Endothelial cell of umbilical vein (primary cell): ENCODE measurements around the gene AKAP13. TPM values are rescaled to one million over a fixed set of nuclear protein-coding genes. Genes with fewer than 3 reads are reported as not detected.

Experiments
- BruUV-seq: library from RNA; stranded (reverse); fragments of 400-500 nt; replicated peaks from 2 replicates; lab custom pipeline; 2021; lab: Mats Ljungman, UMichigan
- CTCF ChIA-PET: fragments of 300-600, 350-600 bp; sonication (Branson Sonifier 250); formaldehyde crosslinking; loops from one replicate; lab custom pipeline; 2021; ENCODE audit warnings: antibody characterized with exemption, inconsistent platforms; lab: Charles Lee
- POLR2A ChIA-PET: fragments of 300-600, 350-600 bp; sonication (Branson Sonifier 250); formaldehyde crosslinking; loops from one replicate; lab custom pipeline; 2021; ENCODE audit warnings: antibody characterized with exemption, inconsistent platforms; lab: Charles Lee
- DNase-seq: peaks from one replicate; pipeline ENCODE4 v3.0.0-alpha.2; 2011; ENCODE audit warnings: low read depth, low spot score
- FAIRE-seq: peaks from 2 replicates; lab custom pipeline; 2011; peaks lifted over from hg19 to GRCh38; lab: Jason Lieb, UNC
- H2AFZ ChIP-seq: 2 replicates; pipeline ENCODE4 v1.6.0; 2012; ENCODE audit warnings: low read depth, low read length, control low read depth, inconsistent platforms
- H3K27ac ChIP-seq: 2 replicates; pipeline ENCODE4 v1.5.1; 2011; ENCODE audit warnings: low read depth, mild to moderate bottlenecking, control low read depth, low read length, moderate library complexity; ENCODE audit not compliant: insufficient read depth
- H3K27me3 ChIP-seq, 2 experiments: 2 replicates each; pipeline versions ENCODE4 v1.6.0 to v1.6.1; 2011; ENCODE audit warnings: low read length in 2 of 2, mixed read lengths in 1 of 2; ENCODE audit not compliant: control insufficient read depth in 2 of 2, insufficient read depth in 2 of 2
- H3K36me3 ChIP-seq, 2 experiments: 2 replicates in 1 of 2; 3 replicates in 1 of 2; pipeline ENCODE4 v1.5.1; 2011; ENCODE audit warnings: low read length in 2 of 2, mild to moderate bottlenecking in 1 of 2, moderate library complexity in 1 of 2; ENCODE audit not compliant: control insufficient read depth in 2 of 2, insufficient read depth in 2 of 2; ENCODE audit errors: extremely low read depth in 1 of 2
- H3K4me1 ChIP-seq: 3 replicates; pipeline ENCODE4 v1.5.1; 2011; ENCODE audit warnings: mild to moderate bottlenecking, low read length; ENCODE audit not compliant: control insufficient read depth, insufficient read depth; ENCODE audit errors: extremely low read depth
- H3K4me2 ChIP-seq: 2 replicates; pipeline ENCODE4 v1.6.1; 2011; ENCODE audit warnings: low read length, control low read depth, mixed read lengths; ENCODE audit not compliant: insufficient read depth
- H3K4me3 ChIP-seq, 3 experiments: fragments of 200-600 bp in 1 of 3; sonication (generic), shearing (Covaris generic) in 1 of 3; replicated peaks in 1 of 3; 2 replicates each; pipeline ENCODE4 v1.5.1; 2011 to 2016; ENCODE audit warnings: control low read depth in 3 of 3, low read length in 3 of 3, mild to moderate bottlenecking in 2 of 3, inconsistent platforms in 1 of 3, low read depth in 1 of 3, moderate library complexity in 1 of 3; ENCODE audit not compliant: insufficient read depth in 1 of 3
- H3K79me2 ChIP-seq: 2 replicates; pipeline ENCODE4 v1.6.0; 2012; ENCODE audit warnings: low read length, inconsistent platforms; ENCODE audit not compliant: control insufficient read depth, insufficient read depth
- H3K9ac ChIP-seq: replicated peaks from 2 replicates; pipeline ENCODE3; 2011; ENCODE audit warnings: low read length, control low read depth; ENCODE audit not compliant: insufficient read depth; ENCODE audit errors: extremely low read depth
- H3K9me1 ChIP-seq: replicated peaks from 3 replicates; pipeline ENCODE4 v1.6.0; 2011; ENCODE audit warnings: mild to moderate bottlenecking, low read length; ENCODE audit not compliant: control insufficient read depth, insufficient read depth; ENCODE audit errors: extremely low read depth
- H3K9me3 ChIP-seq: replicated peaks from 2 replicates; pipeline ENCODE4 v1.5.1; 2012; ENCODE audit warnings: low read length, inconsistent platforms; ENCODE audit not compliant: control insufficient read depth, insufficient read depth
- H4K20me1 ChIP-seq: replicated peaks from 2 replicates; pipeline ENCODE3; 2011; ENCODE audit warnings: mild to moderate bottlenecking, low read length; ENCODE audit not compliant: control insufficient read depth, insufficient read depth; ENCODE audit errors: extremely low read depth
- CTCF ChIP-seq, 2 donors: IDR thresholded peaks; 1 replicate in 1 of 2; 2 replicates in 1 of 2; pipeline ENCODE4 v1.5.1; 2011; ENCODE audit warnings: low read length in 2 of 2, mild to moderate bottlenecking in 2 of 2, moderate library complexity in 2 of 2, control low read depth in 1 of 2, inconsistent platforms in 1 of 2, low read depth in 1 of 2; ENCODE audit not compliant: insufficient read depth in 1 of 2; ENCODE audit errors: extremely low read depth in 1 of 2
- EZH2 ChIP-seq: IDR thresholded peaks from 2 replicates; pipeline ENCODE4 v1.6.1; 2012; ENCODE audit warnings: borderline replicate concordance, low read depth, mild to moderate bottlenecking, moderate library complexity, low read length, inconsistent platforms; ENCODE audit not compliant: severe bottlenecking
- FOS ChIP-seq: IDR thresholded peaks from 2 replicates; pipeline ENCODE4 v1.6.1; 2011; ENCODE audit warnings: mild to moderate bottlenecking, low read length, moderate library complexity, borderline replicate concordance; ENCODE audit not compliant: insufficient read depth
- MAX ChIP-seq: IDR thresholded peaks from 2 replicates; pipeline ENCODE4 v1.6.1; 2011; ENCODE audit not compliant: insufficient read depth, insufficient read length
- MYC ChIP-seq: IDR thresholded peaks from one replicate; pipeline ENCODE4 v1.6.1; 2011; ENCODE audit warnings: mild to moderate bottlenecking, low read depth, low read length
- POLR2A ChIP-seq: IDR thresholded peaks from 2 replicates; pipeline ENCODE4 v1.6.1; 2012; ENCODE audit warnings: low read depth, mild to moderate bottlenecking, control low read depth, low read length
- dilution Hi-C: fragments of 300-500 bp; cut with MboI; formaldehyde crosslinking; loops from one replicate; pipeline ENCODE4 v1.15.0; 2019; ENCODE audit warnings: low sequenced_read_pairs; ENCODE audit not compliant: extremely low pct_ligation_motif_present
- intact Hi-C: fragments of 100-400 bp; cut with micrococcal nuclease; formaldehyde crosslinking; loops from one replicate; pipeline ENCODE4 v1.10.0; 2022
- polyA plus RNA-seq, 4 experiments: library from polyadenylated mRNA; depleted of rRNA in 3 of 4; stranded (reverse) in 3 of 4; unstranded in 1 of 4; fragments of >200 nt; gene quantifications; 2 replicates each; pipeline versions ENCODE4 v1.2.1 to v1.2.3, GENCODE V29; 2011 to 2012; ENCODE audit warnings: missing spikeins in 1 of 4
- total RNA-seq: library from RNA; stranded (reverse); gene quantifications from 2 replicates; pipeline ENCODE4 v1.2.3, GENCODE V29; 2021

The AKAP13 gene
- total and polyA plus RNA-seq, 2 donors (not counting 3 experiments of a cell fraction or from before 2014, with no cell fraction given) = 22.8 to 87.8 TPM

- Histone ChIP-seq H3K27me3 (no peaks in the 10 kb centered on the region), H3K9me3 (no peaks in the 10 kb centered on the region), H3K4me1 (peaks cover 17% of the 10 kb centered on the region), H3K79me2 (no peaks in the 10 kb centered on the region), H3K9me1 (no peaks in the 10 kb centered on the region), H3K9ac (no peak overlapping the region), H3K36me3 (no peaks in the 10 kb centered on the region), H3K4me2 (no peak overlapping the region), H4K20me1 (no peaks in the 10 kb centered on the region), H3K27ac (no peak overlapping the region), H2AFZ (no peak overlapping the region), H3K4me3 (no peak overlapping the region)
- intact Hi-C loops (no loop called here), dilution Hi-C loops (no loop called here)
- ChIA-PET POLR2A (interaction anchor here (0.7 kb wide), 1 partner anchor 9 kb away, joined by 4 read pairs; no protein-coding TSS in a partner anchor), CTCF (interaction anchor here (1.1 to 1.2 kb wide), 2 partner anchors 29 to 132 kb away, joined by 3 read pairs; no protein-coding TSS in a partner anchor)
- peak; percentile 77 for DNase-seq
- no peak for TF ChIP-seq FOS
- no peak for TF ChIP-seq POLR2A
- no peak for TF ChIP-seq MAX
- TF ChIP-seq CTCF (IDR thresholded peaks at IDR 0.05; ENCODE audit: extremely low read depth in 1 of 2, insufficient read depth in 1 of 2, low read depth in 1 of 2, low read length in 2 of 2) = no peak
- no peak for TF ChIP-seq EZH2
- TF ChIP-seq MYC = no peak
- no TSS peak for BruUV-seq
- no peak for FAIRE-seq
These were observed 25.9 kb upstream of the AKAP13 start for GRCh38 chr15:85354461-85354860.
